ENCODE results near the gene BBOX1. TPM values are rescaled to one million over a fixed set of nuclear protein-coding genes. Genes with fewer than 3 reads are reported as not detected.
"Not testable (repeated sequence)": the region's sequence is repeated elsewhere in the genome, so short reads cannot be mapped to it uniquely, and the experiment has no call there.

Gene BBOX1
- total RNA-seq, 1 donor from 2014 or later = not detected

GRCh38 chr11:26995701-26996460 is 44.7 kb upstream of the BBOX1 start:
- H3K27ac Mint-ChIP-seq (ENCODE audit: unreplicated experiment) = no peak overlapping the region
- no peaks in the 10 kb centered on the region for H3K36me3 Mint-ChIP-seq (ENCODE audit: unreplicated experiment)
- H3K9me3 Mint-ChIP-seq (ENCODE audit: unreplicated experiment) = peaks cover 1% of the 10 kb centered on the region
- no peak overlapping the region for H3K4me3 Mint-ChIP-seq (ENCODE audit: unreplicated experiment)
- DNase-seq = no peak
- no peaks in the 10 kb centered on the region for H3K4me1 Mint-ChIP-seq (ENCODE audit: low read depth, unreplicated experiment)
- no peaks in the 10 kb centered on the region for H3K27me3 Mint-ChIP-seq (ENCODE audit: unreplicated experiment)
- TF ChIP-seq, protein P1, sequence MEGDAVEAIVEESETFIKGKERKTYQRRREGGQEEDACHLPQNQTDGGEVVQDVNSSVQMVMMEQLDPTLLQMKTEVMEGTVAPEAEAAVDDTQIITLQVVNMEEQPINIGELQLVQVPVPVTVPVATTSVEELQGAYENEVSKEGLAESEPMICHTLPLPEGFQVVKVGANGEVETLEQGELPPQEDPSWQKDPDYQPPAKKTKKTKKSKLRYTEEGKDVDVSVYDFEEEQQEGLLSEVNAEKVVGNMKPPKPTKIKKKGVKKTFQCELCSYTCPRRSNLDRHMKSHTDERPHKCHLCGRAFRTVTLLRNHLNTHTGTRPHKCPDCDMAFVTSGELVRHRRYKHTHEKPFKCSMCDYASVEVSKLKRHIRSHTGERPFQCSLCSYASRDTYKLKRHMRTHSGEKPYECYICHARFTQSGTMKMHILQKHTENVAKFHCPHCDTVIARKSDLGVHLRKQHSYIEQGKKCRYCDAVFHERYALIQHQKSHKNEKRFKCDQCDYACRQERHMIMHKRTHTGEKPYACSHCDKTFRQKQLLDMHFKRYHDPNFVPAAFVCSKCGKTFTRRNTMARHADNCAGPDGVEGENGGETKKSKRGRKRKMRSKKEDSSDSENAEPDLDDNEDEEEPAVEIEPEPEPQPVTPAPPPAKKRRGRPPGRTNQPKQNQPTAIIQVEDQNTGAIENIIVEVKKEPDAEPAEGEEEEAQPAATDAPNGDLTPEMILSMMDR (IDR thresholded peaks at IDR 0.05; ENCODE audit: partially characterized antibody, unreplicated experiment) = no peak

DNA sequence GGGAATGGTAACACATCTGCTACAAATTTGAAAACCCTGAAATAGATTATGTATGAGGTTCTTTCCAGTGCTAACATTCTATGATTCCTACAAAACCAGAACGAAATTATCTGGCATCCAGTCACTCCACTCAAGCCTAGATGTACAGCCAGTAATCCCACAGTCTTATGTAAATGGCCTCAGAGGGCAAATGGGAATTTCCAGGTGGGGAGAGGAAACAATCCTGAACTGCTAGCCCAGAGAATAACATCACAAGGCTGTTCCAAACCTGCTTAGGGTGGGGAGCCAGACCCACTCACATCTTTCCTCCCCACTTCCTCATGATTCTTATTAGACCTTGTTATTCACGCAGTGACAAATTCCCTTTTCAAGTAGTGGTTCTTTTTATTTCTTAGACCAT is 43.2 kb upstream of the BBOX1 start:
- Mint-ChIP-seq H3K4me1 (ENCODE audit: low read depth, unreplicated experiment) (no peaks in the 10 kb centered on the region), H3K27ac (ENCODE audit: unreplicated experiment) (no peak overlapping the region), H3K27me3 (ENCODE audit: unreplicated experiment) (no peaks in the 10 kb centered on the region), H3K9me3 (ENCODE audit: unreplicated experiment) (peaks cover 1% of the 10 kb centered on the region), H3K36me3 (ENCODE audit: unreplicated experiment) (no peaks in the 10 kb centered on the region), H3K4me3 (ENCODE audit: unreplicated experiment) (no peak overlapping the region)
- TF ChIP-seq, protein P1 (IDR thresholded peaks at IDR 0.05; ENCODE audit: partially characterized antibody, unreplicated experiment) = no peak
- DNase-seq = no peak

- not testable (repeated sequence) for DNase-seq; H3K9me3 Mint-ChIP-seq (ENCODE audit: unreplicated experiment); H3K36me3 Mint-ChIP-seq (ENCODE audit: unreplicated experiment); H3K27ac Mint-ChIP-seq (ENCODE audit: unreplicated experiment); H3K27me3 Mint-ChIP-seq (ENCODE audit: unreplicated experiment); H3K4me1 Mint-ChIP-seq (ENCODE audit: low read depth, unreplicated experiment); H3K4me3 Mint-ChIP-seq (ENCODE audit: unreplicated experiment)
Observed at GRCh38 chr11:27001136-27001730, 39.4 kb upstream of the BBOX1 start.

DNA sequence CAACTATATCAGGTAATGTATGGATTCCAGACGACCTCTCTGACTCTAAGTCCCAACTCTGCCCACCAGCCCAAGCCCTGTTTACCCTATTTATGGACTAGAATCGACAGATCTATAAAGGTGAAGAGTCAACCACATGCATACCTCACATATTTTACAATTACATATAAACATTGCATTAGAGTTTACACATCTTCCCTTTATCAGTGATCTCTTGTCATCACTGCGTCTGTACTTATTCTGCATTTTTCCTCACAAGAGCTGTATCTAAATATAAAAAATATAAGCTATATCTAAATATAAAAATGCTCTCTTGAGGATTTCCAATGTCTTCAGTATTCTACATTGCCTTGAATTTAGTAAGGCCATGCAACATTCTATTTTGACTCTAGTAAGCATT is 38.2 kb upstream of the BBOX1 start:
- Mint-ChIP-seq H3K4me3 (ENCODE audit: unreplicated experiment) (no peak overlapping the region), H3K27me3 (ENCODE audit: unreplicated experiment) (no peaks in the 10 kb centered on the region), H3K4me1 (ENCODE audit: low read depth, unreplicated experiment) (no peaks in the 10 kb centered on the region), H3K27ac (ENCODE audit: unreplicated experiment) (no peak overlapping the region), H3K9me3 (ENCODE audit: unreplicated experiment) (no peaks in the 10 kb centered on the region), H3K36me3 (ENCODE audit: unreplicated experiment) (no peaks in the 10 kb centered on the region)
- DNase-seq = no peak
- TF ChIP-seq, protein P1 (IDR thresholded peaks at IDR 0.05; ENCODE audit: partially characterized antibody, unreplicated experiment) = no peak

GRCh38 chr11:27002838-27003237 is 37.8 kb upstream of the BBOX1 start:
- DNase-seq = no peak
- no peaks in the 10 kb centered on the region for H3K36me3 Mint-ChIP-seq (ENCODE audit: unreplicated experiment)
- no peak overlapping the region for H3K4me3 Mint-ChIP-seq (ENCODE audit: unreplicated experiment)
- no peak overlapping the region for H3K27ac Mint-ChIP-seq (ENCODE audit: unreplicated experiment)
- TF ChIP-seq, protein P1 (IDR thresholded peaks at IDR 0.05; ENCODE audit: partially characterized antibody, unreplicated experiment) = no peak
- no peaks in the 10 kb centered on the region for H3K9me3 Mint-ChIP-seq (ENCODE audit: unreplicated experiment)
- no peaks in the 10 kb centered on the region for H3K27me3 Mint-ChIP-seq (ENCODE audit: unreplicated experiment)
- H3K4me1 Mint-ChIP-seq (ENCODE audit: low read depth, unreplicated experiment) = no peaks in the 10 kb centered on the region
